ENCODE data around the gene ADAMTS9. TPM values are rescaled to one million over a fixed set of nuclear protein-coding genes. Genes with fewer than 3 reads are reported as not detected.

The ADAMTS9 gene
- total RNA-seq, 1 donor from 2014 or later: 5.1 TPM

DNA sequence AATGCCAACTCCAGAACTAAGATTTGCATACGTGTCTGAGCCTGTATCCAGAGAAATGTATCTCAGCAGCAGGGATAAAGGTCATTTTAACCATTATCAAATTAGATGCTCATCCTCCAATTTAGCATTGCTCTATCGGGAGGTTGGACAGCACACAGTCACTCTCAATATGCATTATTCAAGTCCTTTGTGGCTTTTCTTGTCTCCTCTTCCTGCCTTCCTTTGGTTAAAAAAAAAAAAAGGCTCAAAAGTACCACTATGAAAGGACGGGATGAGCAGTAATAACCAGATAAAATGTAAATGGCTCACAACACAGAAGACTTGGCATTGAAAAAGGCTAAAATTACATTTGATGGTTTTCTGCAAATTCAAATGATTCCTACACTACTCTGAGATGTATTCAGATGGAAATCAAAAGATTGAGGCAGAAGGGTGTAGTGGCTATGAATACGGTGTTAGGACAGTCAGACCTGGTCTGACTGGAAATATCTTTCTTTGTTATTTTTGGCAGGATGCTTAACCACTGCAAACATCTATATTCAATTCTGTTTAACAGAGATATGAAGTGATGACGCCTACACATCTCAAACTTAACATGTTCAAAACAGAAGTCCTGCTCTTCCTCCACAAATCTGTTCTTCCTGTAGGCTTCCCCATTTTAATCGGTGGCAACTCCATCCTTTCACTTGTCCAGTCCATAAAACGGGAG is 109.6 kb downstream of the ADAMTS9 start:
- TF ChIP-seq CTCF (IDR thresholded peaks at IDR 0.05): no peak
- Mint-ChIP-seq H3K4me1 (ENCODE audit: low read depth) (peaks cover 7% of the 10 kb centered on the region), H3K36me3 (ENCODE audit: low read depth) (no peaks in the 10 kb centered on the region), H3K9me3 (ENCODE audit: low read depth) (no peaks in the 10 kb centered on the region), H3K27me3 (ENCODE audit: low read depth) (no peaks in the 10 kb centered on the region), H3K4me3 (ENCODE audit: unreplicated experiment) (no peak overlapping the region), H3K27ac (ENCODE audit: unreplicated experiment) (no peak overlapping the region)
- no peak for DNase-seq (ENCODE audit: low spot score)

GRCh38 chr3:64576211-64576775 is 111.5 kb downstream of the ADAMTS9 start:
- Mint-ChIP-seq H3K27me3 (ENCODE audit: low read depth) (no peaks in the 10 kb centered on the region), H3K27ac (ENCODE audit: unreplicated experiment) (no peak overlapping the region), H3K4me3 (ENCODE audit: unreplicated experiment) (no peak overlapping the region)

DNA sequence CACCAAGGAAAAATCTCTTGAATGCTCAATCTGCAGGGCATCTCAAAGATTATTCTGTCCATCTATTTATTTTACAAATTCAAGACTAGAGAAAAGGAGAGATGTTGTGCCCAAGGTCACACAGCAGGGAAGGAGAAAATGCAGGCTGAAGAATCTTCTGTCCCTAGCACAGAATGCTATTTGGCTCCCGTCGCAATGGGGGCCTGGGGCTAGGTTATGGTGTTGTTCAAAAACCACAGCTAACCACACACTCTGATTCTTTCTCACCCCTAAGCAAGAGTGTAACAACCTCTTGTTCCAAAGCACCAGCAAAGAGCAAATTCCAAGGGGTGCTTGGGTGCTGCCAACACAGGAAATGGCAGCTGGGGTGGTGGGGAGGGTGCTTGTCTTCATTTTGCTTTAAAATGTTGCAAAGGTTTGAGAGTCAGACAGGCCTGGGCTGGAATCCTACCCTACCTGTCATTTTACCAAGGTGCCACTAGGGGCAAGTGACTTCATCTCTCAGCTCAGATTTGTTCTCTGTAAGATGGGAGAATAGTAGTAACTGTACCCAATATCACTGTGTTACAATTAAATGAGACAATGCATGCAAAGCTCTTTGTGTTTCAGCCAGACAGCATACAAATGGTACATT is 112.5 kb downstream of the ADAMTS9 start:
- no peaks in the 10 kb centered on the region for H3K27me3 Mint-ChIP-seq (ENCODE audit: low read depth)
- H3K27ac Mint-ChIP-seq (ENCODE audit: unreplicated experiment): no peak overlapping the region
- peaks cover 7% of the 10 kb centered on the region for H3K4me1 Mint-ChIP-seq (ENCODE audit: low read depth)
- TF ChIP-seq CTCF (IDR thresholded peaks at IDR 0.05): peak; percentile 73
- H3K36me3 Mint-ChIP-seq (ENCODE audit: low read depth): no peaks in the 10 kb centered on the region
- no peaks in the 10 kb centered on the region for H3K9me3 Mint-ChIP-seq (ENCODE audit: low read depth)
- no peak overlapping the region for H3K4me3 Mint-ChIP-seq (ENCODE audit: unreplicated experiment)
- DNase-seq (ENCODE audit: low spot score): no peak

More at GRCh38 chr3:64576211-64576775, 111.5 kb downstream of the ADAMTS9 start:
- no peak for DNase-seq (ENCODE audit: low spot score)
- Mint-ChIP-seq H3K4me1 (ENCODE audit: low read depth) (peaks cover 7% of the 10 kb centered on the region), H3K36me3 (ENCODE audit: low read depth) (no peaks in the 10 kb centered on the region), H3K9me3 (ENCODE audit: low read depth) (no peaks in the 10 kb centered on the region)
- no peak for TF ChIP-seq CTCF (IDR thresholded peaks at IDR 0.05)

GRCh38 chr3:64574194-64574593 is 113.6 kb downstream of the ADAMTS9 start:
- H3K4me3 Mint-ChIP-seq (ENCODE audit: unreplicated experiment): no peak overlapping the region
- no peaks in the 10 kb centered on the region for H3K9me3 Mint-ChIP-seq (ENCODE audit: low read depth)
- no peaks in the 10 kb centered on the region for H3K27me3 Mint-ChIP-seq (ENCODE audit: low read depth)
- peaks cover 7% of the 10 kb centered on the region for H3K4me1 Mint-ChIP-seq (ENCODE audit: low read depth)
- H3K36me3 Mint-ChIP-seq (ENCODE audit: low read depth): no peaks in the 10 kb centered on the region
- TF ChIP-seq CTCF (IDR thresholded peaks at IDR 0.05): no peak
- no peak for DNase-seq (ENCODE audit: low spot score)
- no peak overlapping the region for H3K27ac Mint-ChIP-seq (ENCODE audit: unreplicated experiment)

DNA sequence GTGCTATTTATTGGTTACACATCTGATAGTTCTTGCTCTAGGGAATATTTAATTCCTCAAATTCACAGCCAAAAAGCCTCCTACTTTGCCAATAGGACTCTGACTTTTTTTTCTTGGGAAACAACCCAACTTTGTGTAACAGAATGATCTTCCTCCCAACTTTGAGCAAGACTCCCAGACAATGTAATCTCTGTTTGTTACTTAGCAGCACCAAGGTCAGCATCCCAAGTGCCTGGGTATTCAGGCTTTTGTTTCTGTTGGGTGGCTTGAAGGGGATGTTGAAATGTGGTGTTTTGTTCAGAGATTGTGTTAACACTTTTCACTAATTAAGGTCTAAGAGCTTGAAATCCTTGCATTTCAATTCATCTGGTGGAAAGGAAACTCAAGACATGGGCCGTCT is 115.8 kb downstream of the ADAMTS9 start:
- no peaks in the 10 kb centered on the region for H3K4me1 Mint-ChIP-seq (ENCODE audit: low read depth)
- no peaks in the 10 kb centered on the region for H3K27me3 Mint-ChIP-seq (ENCODE audit: low read depth)

More for the DNA sequence above, 115.8 kb downstream of the ADAMTS9 start:
- no peak for DNase-seq (ENCODE audit: low spot score)
- Mint-ChIP-seq H3K9me3 (ENCODE audit: low read depth) (no peaks in the 10 kb centered on the region), H3K36me3 (ENCODE audit: low read depth) (no peaks in the 10 kb centered on the region), H3K27ac (ENCODE audit: unreplicated experiment) (no peak overlapping the region), H3K4me3 (ENCODE audit: unreplicated experiment) (no peak overlapping the region)
- no peak for TF ChIP-seq CTCF (IDR thresholded peaks at IDR 0.05)
